D341Med (cell line): ENCODE measurements around the gene ATP6V1C2.
"Not testable (repeated sequence)": the region's sequence is repeated elsewhere in the genome, so short reads cannot be mapped to it uniquely, and the experiment has no call there.

ENCODE experiments used
- DNase-seq: peaks from one replicate; pipeline ENCODE4 v3.0.0; 2012; ENCODE audit warnings: low spot score

The ATP6V1C2 gene

GRCh38 chr2:10813163-10814138, 92.0 kb downstream of the ATP6V1C2 start:
- not testable (repeated sequence) for DNase-seq

- DNase-seq: no peak
Measured at GRCh38 chr2:10814142-10814541, 92.7 kb downstream of the ATP6V1C2 start.

GRCh38 chr2:10814571-10815331, 93.3 kb downstream of the ATP6V1C2 start:
- DNase-seq: no peak

GRCh38 chr2:10817413-10817812, 96.0 kb downstream of the ATP6V1C2 start:
- DNase-seq: peak; percentile 65

- not testable (repeated sequence) for DNase-seq
Measured at GRCh38 chr2:10818305-10818704, 96.9 kb downstream of the ATP6V1C2 start.

GRCh38 chr2:10818984-10819383, 97.6 kb downstream of the ATP6V1C2 start:
- DNase-seq: no peak

GRCh38 chr2:10819714-10820314, 98.4 kb downstream of the ATP6V1C2 start:
- no peak for DNase-seq

- no peak for DNase-seq
Measured at GRCh38 chr2:10820562-10820961, 99.1 kb downstream of the ATP6V1C2 start.

GRCh38 chr2:10820978-10821695, 99.7 kb downstream of the ATP6V1C2 start:
- DNase-seq: no peak

GRCh38 chr2:10824191-10824590, 102.8 kb downstream of the ATP6V1C2 start:
- DNase-seq: no peak

GRCh38 chr2:10826026-10826425, 104.6 kb downstream of the ATP6V1C2 start:
- no peak for DNase-seq

GRCh38 chr2:10826625-10827024, 105.2 kb downstream of the ATP6V1C2 start:
- no peak for DNase-seq

- DNase-seq: no peak
Measured at GRCh38 chr2:10828346-10828745, 106.9 kb downstream of the ATP6V1C2 start.

- no peak for DNase-seq
Measured at GRCh38 chr2:10829299-10829698, 107.9 kb downstream of the ATP6V1C2 start.

GRCh38 chr2:10830203-10830602, 108.8 kb downstream of the ATP6V1C2 start:
- no peak for DNase-seq

- no peak for DNase-seq
Measured at GRCh38 chr2:10830641-10831399, 109.4 kb downstream of the ATP6V1C2 start.

GRCh38 chr2:10831400-10831985, 110.1 kb downstream of the ATP6V1C2 start:
- DNase-seq: no peak

GRCh38 chr2:10832203-10832936, 110.9 kb downstream of the ATP6V1C2 start:
- DNase-seq: peak; percentile 91

- DNase-seq: no peak
Measured at GRCh38 chr2:10833021-10833420, 111.6 kb downstream of the ATP6V1C2 start.

- DNase-seq: no peak
Measured at GRCh38 chr2:10834068-10834655, 112.7 kb downstream of the ATP6V1C2 start.
